ENCODE measurements around the gene POP5.

POP5 gene

DNA sequence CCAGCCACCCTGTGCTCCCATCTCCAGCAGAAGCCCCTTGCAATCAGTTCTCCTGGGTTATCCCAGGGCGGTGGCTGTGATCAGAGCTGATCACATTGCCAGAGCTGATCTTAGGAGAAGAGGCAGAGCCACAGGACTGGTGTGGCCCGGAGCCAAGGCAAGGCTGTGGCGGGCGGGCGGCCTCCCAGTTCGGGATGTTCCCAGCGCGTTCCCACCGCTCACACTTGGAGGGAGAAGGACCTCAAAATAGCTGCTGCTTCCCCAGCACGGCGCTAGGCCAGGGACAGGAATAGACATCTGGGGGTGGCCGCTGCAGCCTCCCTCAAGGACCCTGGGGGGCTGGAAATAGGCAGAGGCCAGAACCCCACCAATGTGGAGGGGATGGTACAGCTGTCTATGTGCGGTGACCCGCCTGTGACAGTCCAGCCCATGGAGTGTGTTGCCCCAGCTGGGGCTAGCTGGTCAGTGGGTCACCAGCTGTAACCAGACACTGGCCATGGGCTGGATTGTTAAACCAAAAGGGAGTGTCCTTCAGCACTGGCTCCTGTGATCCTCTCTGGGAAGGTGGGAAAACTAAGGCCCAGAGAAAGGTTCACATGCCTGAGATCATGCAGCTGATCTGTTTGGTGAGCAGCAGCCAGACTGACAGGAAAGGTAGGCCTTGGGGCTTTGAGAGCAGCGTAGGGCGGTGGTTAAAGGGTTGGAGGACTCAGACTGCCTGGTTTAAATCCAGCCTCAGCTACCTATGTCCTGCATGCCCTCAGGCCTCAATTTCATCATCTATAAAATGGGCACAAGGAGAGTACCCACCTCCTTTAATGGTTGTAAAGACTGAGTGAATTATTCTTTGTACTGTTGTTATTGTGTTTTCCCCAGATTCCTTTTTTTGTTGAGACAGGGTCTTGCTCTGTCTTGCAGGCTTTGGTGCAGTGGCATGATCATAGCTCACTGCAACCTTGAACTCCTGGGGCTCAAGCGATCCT is 8.0 kb upstream of the POP5 start:
- DNase-seq (ENCODE audit: low spot score), result no peak

DNA sequence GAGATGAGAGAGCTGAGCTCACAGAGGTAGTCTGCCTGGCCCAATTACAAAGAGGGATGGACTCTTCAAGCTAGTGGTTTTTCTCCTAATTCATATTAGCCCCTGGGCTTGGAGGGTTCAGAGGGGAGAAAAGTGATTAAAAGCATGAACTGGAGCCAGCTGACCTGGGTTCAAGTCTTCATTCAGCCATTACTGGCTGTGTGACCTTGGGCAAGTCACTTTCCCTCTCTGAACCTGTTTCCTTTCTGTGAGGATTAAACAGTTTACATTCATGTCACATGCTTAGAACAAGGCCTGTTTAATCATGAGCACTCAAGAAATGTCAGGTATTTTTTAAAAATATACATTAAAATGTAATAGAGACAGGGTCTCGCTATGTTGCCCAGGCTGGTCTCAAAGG is 7.2 kb upstream of the POP5 start:
- DNase-seq (ENCODE audit: low spot score), result no peak

DNA sequence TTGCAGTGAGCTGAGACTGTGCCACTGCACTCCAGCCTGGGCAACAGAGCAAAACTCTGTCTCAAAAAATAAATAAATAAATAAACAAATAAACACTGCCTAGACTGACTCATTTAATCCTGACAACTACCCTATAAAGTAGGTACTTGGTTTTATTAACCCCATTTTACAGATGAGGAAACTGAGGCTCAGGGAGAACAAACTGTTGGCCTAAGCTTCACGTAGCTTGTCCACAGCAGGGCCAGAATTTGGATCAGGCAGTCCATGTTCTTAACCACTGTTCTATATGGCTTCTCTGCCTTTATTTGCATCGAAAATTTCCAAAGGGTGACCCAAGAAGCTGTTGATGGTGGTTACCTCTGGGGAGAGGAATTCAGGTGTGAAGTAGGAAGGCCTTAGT is 5.7 kb upstream of the POP5 start:
- DNase-seq (ENCODE audit: low spot score), result no peak

DNA sequence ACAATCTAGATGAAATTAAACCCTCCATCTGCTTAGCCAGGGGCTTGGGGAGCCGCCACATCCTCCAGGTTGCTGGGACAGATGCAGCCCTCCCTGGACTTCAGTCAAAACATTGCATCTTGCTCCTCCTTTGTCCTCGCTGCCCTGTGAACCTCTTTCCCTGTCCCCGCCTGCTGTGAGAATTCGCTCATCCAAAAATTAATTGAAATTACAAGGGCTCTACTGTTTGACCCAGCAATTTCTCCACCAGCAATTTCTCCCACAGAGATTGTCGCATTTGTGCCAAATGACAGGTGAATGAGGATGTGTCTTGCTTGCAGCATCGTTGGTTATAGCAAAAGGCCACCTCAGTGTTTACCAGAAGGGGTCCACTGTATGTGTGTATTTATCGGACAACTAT is 5.0 kb upstream of the POP5 start:
- DNase-seq (ENCODE audit: low spot score), result no peak

DNA sequence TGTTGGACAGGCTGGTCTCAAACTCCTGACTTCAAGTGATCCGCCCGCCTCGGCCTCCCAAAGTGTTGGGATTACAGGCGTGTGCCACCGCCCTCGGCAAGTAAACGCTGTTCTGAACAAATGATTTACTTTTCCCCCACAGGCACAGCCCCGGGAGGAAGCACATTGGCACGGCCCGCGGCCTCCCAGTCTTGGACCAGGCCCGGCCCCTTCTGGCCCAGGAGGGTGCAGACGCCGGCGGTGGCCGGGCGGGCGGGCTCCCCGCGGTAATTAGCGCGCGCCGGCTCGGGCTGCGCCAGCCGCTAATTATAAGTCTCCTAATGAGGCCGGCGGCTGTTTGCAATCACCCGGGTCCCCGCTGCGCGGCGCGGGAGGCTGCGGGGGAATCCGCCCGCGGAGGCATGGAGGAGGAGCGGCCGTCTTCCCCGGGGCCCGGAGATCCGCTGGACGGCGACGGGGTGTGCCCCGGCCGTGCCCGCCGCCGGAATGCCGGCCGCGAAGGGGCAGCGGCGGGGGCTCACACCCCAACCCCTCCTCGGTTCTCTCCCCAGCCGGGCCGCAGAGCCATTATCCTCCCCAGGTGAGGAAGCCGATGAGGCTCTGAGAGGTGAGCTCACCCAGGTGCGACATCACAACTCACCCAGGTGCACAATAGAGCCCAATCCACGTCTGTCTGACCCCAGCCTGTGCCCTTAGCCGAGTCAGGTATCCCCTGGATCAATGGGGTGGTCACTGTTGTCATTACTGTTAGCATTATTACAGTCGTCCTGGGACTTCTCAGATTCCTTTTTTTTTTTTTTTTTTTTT is 3.3 kb upstream of the POP5 start:
- peak; percentile 38 for DNase-seq (ENCODE audit: low spot score)

DNA sequence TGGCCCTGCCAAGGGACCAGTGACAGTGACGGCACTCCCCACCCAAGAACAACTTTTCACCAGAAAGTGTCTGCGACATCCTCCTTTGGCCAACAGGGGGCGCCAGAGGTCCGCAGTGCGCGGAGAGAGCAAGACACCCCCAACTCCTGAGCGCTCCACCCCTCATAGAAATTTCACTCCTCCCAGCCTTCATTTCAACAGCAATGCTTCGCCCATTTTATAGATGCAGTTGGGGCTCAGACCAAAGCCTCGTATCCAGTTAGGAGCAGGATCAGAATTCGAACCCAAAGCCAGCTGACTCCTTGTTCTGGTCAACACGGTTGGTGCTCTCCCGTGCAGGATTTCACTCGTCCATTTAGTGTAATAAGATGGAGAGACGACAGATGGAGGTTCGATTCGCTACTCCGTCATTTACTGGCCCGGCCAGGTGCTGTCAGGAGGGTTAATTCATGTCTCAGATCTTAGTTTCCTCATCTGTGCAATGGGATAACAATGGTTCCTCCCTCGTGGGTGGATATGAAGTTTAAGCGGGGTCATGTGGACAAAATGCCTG is 2.4 kb upstream of the POP5 start:
- peak; percentile 70 for DNase-seq (ENCODE audit: low spot score)

DNA sequence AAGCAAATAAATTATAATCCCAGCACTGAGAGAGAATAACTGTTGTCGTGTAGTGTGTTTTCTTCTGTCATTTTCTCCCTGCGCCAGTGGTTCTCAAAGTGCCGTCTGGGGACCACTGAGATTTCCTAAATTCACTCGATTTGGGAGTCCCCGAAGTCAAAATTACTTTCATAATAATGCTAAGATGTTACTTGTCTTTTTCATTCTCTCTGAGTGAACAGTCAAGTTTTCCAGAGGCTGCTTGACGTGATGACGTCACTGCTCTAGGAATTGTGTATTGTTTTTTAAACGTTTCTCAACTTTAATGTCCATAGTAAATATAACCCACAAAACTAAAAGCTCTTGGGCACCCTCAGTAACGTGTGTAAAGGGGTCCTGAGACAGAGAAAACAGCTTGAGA is 796 bp upstream of the POP5 start:
- no peak for DNase-seq (ENCODE audit: low spot score)

DNA sequence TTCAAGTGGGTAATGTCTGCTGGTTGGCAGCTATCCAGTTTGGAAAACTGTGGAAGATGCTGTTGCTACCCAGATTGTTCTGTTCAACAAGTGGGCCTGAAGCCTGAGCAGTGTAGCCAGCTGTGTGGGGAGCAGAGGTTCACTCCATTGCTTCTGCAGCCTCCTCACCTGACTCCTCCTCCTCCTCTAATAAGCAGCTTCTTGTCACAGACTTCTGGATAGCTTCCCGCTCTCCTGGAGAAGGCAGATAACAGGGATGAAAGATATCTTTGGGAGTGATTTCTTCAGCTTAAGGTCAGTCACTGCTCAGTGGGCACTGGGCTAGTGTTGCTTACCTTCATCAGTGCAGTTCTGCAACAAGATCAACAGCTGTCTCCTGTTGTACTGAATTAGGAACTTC is 2.0 kb downstream of the POP5 start:
- no peak for DNase-seq (ENCODE audit: low spot score)

DNA sequence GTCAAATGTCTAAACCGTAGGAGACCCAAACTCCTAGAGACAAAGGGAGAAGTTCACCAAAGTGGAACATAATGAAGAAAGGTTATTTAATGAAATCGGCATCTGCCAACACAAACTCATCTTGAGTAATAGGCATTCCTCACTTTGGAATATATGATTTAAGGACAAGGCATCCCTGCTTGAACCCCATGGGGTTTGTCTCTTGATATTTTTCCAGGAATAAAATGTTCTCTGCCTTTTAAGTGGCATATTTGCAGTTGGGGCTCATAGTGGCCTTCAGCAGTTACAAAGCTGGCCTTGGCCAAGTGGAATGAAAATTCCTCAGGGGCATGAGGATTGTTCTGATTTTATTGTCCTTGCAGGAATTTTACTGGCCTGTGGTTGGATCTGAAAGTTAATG is 7.1 kb downstream of the POP5 start:
- DNase-seq (ENCODE audit: low spot score), result no peak

DNA sequence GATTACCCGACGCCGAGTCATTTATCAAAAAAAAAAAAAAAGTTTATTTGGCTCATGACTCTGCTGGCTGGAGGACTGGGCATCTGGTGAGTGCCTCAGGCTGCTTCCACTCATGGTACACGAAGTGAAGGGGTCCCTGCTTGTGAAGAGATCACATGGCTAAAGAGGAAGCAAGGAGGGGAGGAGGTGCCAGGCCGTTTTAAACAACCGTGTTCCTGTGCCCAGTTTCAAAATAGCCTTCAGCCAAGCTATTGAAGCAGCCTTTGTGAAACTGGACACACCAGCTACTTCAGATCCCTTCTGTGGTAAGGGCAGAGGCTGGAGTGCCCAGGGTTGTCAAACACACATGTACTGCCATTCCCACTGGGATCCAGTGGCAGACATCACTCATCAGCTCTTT is 7.6 kb downstream of the POP5 start:
- DNase-seq (ENCODE audit: low spot score), result no peak

DNA sequence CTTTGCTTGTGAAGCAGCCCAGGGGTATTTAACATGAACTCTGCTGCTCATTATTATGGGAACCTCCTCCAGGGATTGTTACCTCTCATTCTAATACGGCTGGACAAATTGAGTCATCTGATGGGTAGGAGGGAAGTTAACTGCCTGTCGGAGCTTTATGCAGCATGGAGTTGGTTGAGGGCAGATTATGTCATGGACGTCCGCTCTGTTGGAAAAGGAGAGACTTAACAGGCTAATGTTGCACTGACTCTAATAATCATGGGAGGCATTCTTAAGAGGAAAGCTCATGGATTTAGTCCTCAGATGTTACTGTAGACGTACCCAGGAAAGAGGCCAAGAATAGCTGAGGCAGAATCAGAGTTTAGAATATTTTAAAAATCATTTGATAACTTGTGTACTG is 9.9 kb downstream of the POP5 start:
- DNase-seq (ENCODE audit: low spot score), result no peak

DNA sequence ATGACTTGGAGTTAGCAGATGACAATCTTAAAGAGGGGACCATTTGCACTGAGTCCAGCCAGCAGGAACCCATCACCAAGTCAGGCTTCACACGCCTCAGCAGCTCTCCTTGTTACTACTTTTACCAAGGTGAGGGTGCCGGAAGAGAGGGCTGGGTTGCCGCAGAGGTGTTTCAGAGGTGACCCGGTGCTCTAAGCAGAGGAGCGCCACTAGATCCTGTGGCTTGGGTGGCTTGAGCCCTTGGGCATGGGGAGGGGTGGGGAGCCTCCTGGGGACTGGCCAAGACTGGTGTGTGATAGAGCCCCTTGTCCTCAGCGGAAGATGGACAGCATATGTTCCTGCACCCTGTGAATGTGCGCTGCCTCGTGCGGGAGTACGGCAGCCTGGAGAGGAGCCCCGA is 17.7 kb downstream of the POP5 start:
- no peak for DNase-seq (ENCODE audit: low spot score)

DNA sequence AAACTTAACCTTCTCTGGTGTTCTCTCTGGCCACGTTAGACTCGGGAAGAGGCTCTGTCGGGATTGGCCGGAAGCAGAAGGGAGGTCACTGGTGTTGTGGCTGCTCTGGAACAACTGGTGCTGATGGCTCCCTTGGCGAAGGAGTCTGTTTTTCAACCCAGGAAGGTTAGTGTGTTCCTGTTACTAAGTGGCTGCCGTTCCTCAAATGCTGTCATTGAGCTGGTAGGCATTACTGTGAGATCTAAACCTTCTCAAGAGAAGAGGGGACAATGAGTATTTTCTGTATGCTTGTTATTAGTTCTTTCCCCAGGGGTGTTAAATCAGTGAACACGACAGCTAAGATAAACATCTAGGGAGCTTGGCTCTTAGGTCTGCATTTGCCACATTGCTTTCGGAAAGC is 18.3 kb downstream of the POP5 start:
- no peak for DNase-seq (ENCODE audit: low spot score)

DNA sequence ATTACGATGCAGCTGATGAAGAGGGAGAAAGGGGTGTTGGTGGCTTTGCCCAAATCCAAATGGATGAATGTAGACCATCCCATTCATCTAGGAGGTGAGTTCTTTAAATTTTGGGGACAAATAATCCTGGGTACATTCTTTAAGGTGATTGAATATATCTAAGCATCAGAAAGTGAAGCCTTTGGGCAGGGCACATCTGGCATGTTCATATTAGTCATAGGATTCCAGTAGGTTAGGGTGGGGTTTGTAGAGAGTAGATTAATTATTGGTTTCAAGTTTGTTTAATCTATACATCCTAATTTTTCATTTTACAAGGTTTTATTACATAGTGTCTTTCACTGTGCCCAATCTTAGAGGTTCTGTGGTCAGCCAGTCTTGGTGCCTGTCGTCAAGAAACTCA is 23.6 kb downstream of the POP5 start:
- DNase-seq (ENCODE audit: low spot score), result no peak

DNA sequence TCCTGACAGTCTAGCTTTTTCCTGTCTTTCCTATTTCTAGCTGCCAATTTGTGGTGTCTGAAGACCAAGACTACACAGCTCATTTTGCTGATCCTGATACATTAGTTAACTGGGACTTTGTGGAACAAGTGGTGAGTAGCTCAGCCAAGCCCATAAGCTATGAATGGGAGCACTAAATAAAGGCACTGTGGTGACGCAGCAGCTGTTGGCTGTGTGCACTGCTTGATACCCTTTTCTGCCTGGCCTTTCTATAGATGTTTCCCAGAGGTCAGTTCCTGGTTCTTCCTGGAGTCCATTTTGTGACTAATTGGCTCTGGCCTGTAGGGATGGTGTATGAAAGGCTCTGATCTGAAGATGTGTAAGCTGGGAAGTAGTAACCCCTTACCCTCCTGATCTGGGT is 26.5 kb downstream of the POP5 start:
- no peak for DNase-seq (ENCODE audit: low spot score)

DNA sequence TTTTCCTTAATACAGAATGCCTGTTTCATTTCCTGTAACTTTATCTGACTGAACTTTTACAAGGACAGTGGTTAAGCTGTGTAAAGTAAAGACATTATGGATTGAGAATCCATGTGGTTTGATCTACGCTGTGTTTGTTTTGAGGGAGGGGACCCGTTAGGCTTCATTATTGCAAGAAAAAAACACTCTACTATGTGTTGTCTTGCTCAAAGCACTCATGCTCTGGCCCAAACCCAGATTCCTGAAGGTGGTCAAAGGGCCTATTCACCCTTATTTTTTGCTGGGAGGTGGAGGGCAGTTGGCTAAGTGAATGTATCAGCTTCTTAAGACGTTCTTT is 35.2 kb downstream of the POP5 start:
- no peak for DNase-seq (ENCODE audit: low spot score)

DNA sequence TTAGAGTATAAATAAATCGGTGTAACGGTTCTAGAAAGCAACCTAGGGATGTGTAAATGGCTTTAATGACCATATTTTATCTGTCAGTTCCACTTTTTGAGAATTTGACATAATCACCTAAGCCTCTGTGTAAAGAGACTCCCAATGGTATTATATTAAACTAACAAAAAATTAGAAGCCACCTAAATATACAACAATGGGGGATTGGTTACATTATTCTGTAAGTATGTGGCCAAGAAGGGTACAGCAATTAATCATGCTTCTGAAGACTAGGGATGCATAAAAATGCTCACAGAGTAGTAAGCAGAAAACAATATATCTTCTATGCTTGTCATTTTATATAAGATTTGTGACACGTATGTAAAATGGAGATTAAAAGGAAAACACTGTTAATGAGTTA is 36.5 kb downstream of the POP5 start:
- no peak for DNase-seq (ENCODE audit: low spot score)

DNA sequence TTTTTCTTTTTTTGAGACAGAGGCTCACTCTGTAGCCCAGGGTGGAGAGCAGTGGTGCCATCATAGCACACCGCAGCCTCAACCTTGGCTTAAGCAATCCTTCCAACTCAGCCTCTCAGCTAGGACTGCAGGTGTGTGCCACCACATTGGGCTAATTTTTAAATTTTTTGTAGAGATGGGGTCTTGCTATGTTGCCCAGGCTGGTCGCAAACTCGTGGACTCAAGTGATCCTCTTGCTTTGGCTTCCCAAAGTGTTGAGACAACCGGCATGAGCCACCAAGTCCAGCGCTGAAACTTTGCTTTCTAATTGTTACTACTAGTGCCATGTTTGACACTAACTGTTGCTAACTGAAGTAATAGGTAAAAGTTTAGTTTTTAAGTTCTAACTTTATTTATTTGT is 39.0 kb downstream of the POP5 start:
- no peak for DNase-seq (ENCODE audit: low spot score)

DNA sequence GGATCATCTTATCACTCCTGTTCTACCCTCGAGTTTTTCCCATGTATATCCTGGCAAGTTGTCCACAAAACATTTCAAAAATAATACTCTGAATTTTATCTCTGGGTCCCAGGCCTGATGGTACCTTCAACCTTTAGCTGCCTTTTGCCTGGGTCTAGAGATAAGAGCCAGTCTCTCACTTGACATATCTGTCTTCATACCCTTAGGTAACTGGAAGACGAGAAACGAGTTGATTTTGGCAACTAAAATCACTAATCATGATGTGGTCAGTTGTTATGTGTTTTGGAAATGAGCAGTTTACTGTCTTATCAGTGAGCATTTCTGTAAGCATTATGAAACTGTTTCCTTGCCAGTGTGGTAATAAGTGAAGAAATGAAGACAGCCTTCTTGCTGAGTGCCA is 40.8 kb downstream of the POP5 start:
- DNase-seq (ENCODE audit: low spot score), result no peak

DNA sequence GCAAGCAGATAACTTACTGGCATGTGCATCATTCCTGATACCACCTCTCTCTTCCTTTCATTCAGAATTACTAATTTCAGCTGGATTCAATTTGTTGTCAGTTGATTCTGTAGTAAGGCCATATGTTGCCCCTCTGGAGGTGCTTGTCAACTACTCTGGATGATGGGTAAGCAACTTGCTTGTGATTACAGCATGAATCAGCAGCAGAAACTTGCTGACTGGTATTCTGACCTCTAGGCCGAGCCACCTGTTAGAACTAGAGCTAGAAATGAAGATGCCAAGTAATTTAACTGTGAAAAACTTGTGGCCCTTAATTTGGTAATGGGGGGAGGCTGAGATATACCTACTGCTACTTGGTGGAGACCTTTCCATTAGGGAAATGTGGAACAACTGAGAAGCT is 41.9 kb downstream of the POP5 start:
- DNase-seq (ENCODE audit: low spot score), result no peak

DNA sequence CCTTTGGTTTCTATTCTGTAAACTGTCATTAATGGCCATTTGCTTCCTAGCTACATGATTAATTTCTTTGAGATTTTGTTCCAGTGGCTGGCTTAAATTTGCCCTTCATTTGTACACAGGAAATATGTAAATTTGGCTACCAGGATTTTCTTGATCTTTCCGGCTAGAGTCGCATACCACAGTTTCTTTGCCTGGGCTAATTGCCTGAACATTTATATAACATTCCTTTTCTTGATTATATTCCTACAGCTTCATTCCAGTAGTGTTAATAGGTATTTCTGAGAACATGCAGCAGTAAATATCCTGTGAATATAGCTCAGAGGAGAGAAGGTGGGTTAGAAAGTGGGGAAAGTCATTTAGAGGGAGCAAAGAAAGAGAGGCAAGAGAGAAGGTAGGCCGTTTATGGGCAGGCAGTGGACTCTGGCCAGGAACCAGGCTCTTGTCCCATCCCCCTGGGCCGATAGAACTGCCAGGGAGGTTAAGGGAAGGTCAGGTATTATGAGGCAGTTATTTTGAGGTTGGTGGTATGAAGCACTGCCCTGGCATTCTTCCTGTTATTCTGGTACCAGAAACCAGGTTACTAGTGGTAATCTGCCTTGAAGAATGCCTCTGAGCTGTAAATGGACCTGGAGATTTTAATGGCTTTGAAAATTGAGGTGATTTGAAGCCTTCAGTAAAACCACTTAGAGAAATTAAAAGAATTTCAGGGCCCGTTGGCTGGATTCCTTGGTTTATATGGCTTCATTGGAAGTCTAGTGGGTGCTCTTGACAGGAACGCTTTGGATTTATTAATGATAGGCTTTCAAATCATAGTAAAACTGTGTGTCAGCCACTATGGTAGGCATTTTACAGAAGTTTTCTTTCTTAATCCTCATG is 42.7 kb downstream of the POP5 start:
- peak; percentile 12 for DNase-seq (ENCODE audit: low spot score)

DNA sequence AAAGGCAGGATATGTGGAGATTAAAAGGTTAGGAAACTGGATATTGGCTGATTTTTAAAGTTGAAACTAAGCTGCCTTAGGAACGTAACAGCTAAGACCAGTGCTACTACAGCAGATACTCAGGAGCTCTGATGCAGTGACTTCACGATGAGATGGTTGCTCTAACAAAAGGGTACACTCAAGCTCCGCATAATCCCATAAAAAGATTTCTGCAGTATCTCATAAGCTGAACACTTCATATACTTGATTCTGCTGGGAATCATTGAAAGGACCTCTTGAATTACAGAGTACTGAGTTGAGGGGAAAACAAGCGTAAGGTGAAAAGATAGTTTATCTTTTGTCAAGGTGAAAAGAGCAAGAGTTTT is 43.4 kb downstream of the POP5 start:
- no peak for DNase-seq (ENCODE audit: low spot score)

All from CD4-positive, alpha-beta T cell treated with Interleukin-6 at 100 ng/mL for 8 hours (primary cell).